Measurements from ENCODE around the gene ALG14. TPM values are rescaled to one million over a fixed set of nuclear protein-coding genes. Genes with fewer than 3 reads are reported as not detected.
A peak's percentile ranks its signal among the peaks of the same experiment; 100 is the strongest.

ALG14 gene
- total and polyA plus RNA-seq, 2 of the 4 experiments (the other 2 are of a cell fraction), result 1.7 to 2.0 TPM

DNA sequence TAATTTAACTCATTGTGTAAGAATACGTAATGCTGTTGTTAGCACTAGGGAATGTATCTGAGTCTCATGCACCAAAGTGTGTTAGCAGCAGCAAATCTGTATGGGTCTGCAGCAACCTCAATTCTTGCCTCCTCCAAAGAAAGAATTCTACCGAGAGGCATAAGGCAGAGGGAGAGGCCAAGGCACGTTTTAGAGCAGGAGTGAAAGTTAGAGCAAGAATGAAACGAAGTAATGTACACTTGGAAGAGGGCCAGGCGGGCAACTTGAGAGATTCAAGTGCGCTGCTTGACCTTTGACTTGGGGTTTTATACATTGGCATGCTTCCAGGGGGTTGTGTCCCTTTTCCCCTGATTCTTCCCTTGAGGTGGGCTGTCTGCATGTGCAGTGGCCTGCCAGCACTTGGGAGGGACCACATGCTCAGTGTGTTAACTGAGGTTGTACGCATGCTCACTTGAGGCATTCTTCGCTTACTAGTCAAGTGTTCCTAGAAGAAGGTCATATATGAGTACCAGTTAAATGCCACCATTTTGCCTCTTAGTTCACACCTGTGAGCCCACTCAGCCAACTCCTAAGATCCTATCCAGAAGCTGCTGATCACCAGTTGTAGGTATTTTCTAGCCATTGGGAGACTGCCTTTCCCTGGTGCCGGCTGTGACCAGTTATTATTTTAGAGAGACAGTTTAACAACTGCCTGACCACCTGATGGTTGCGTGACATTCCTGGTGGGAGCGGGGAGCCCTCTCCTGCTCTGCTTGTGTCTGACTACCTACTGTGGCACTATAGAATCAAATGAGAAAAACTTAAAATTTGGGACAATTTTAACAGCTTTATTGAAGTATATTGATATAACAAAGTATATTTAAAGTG, 143.2 kb downstream of the ALG14 start:
- Histone ChIP-seq H3K4me3 (ENCODE audit: insufficient read depth, low read depth, low read length) (no peak overlapping the region), H3K4me1 (ENCODE audit: control insufficient read depth, insufficient read depth, low read length) (peaks cover 12% of the 10 kb centered on the region), H2BK15ac (ENCODE audit: low read depth, low read length) (no peak overlapping the region), H2AK5ac (ENCODE audit: low read depth, low read length) (peak overlapping the region; percentile 25; the same call in 1 of the 2 replicates), H3K9me1 (ENCODE audit: insufficient read depth, low read length) (0 out of 2 replicates have a peak, but pooled peaks cover 5% of the 10 kb centered on the region), H3K14ac (replicated peaks; ENCODE audit: low read depth, low read length) (peak overlapping the region; percentile 44), H3K9me3 (ENCODE audit: control insufficient read depth, insufficient read depth, low read length) (no peaks in the 10 kb centered on the region), H2AFZ (replicated peaks; ENCODE audit: low read length, poor library complexity) (no peak overlapping the region), H2AK9ac (replicated peaks; ENCODE audit: low read depth, low read length, poor library complexity) (no peak overlapping the region), H2BK20ac (ENCODE audit: low read depth, low read length) (no peak overlapping the region), H3K18ac (ENCODE audit: low read depth, low read length) (no peak overlapping the region), H3K27me3 (ENCODE audit: control insufficient read depth, insufficient read depth, low read length) (no peaks in the 10 kb centered on the region), H4K91ac (ENCODE audit: insufficient read depth, low read depth, low read length) (no peak overlapping the region), H3K4ac (ENCODE audit: low read depth, low read length) (no peak overlapping the region), H3K27ac (ENCODE audit: insufficient read depth, low read length) (no peak overlapping the region), H4K20me1 (ENCODE audit: insufficient read depth, low read length) (peaks cover 13% of the 10 kb centered on the region), H2BK5ac (ENCODE audit: low read depth, low read length, poor library complexity, severe bottlenecking) (no peak overlapping the region), H3K36me3 (ENCODE audit: control insufficient read depth, insufficient read depth, low read length) (no peaks in the 10 kb centered on the region), H3K56ac (ENCODE audit: extremely low read depth, insufficient read depth, low read length) (no peak overlapping the region), H4K8ac (ENCODE audit: low read depth in 2 of 2, low read length in 2 of 2) (peak overlapping the region in 1 of 2 experiments; percentile 26; a peak in 1 of 4 replicates), H2BK120ac (ENCODE audit: low read depth, low read length) (no peak overlapping the region), H3K23ac (ENCODE audit: low read depth, low read length) (no peak overlapping the region), H3K9ac (ENCODE audit: low read depth, low read length) (no peak overlapping the region), H4K5ac (ENCODE audit: low read depth, low read length) (no peak overlapping the region), H3K4me2 (ENCODE audit: low read depth, low read length) (peak overlapping the region; percentile 61), H3K79me1 (ENCODE audit: low read depth in 1 of 2, low read length in 2 of 2) (peaks cover 4 to 33% of the 10 kb centered on the region in 2 experiments; a peak in 2 of 4 replicates)
- ChIA-PET POLR2A (ENCODE audit: unreplicated experiment) (no interaction called here), CTCF (no interaction called here)
- intact Hi-C loops (cut with micrococcal nuclease), result loop anchor here (10.0 kb wide), 1 partner anchor 305 kb away; the partner anchor contains the start of gene RWDD3
- dilution Hi-C loops (cut with HindIII; ENCODE audit: low sequenced_read_pairs, unreplicated experiment), result no loop called here
- in situ Hi-C loops (cut with MboI; ENCODE audit: low sequenced_read_pairs), result no loop called here
- no peak for ATAC-seq (ENCODE audit: low read depth)
- BruUV-seq (replicated peaks), result no TSS peak
- DNase-seq, result no peak
- WGBS, 2 experiments (ENCODE audit: extremely low coverage in 2 of 2, insufficient read length in 1 of 2), result 60% methylated on average over 3 of the region's 11 CpGs; no CpG with 5 or more reads in 1 of the 2 experiments
- TF ChIP-seq, protein P1, sequence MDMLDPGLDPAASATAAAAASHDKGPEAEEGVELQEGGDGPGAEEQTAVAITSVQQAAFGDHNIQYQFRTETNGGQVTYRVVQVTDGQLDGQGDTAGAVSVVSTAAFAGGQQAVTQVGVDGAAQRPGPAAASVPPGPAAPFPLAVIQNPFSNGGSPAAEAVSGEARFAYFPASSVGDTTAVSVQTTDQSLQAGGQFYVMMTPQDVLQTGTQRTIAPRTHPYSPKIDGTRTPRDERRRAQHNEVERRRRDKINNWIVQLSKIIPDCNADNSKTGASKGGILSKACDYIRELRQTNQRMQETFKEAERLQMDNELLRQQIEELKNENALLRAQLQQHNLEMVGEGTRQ (IDR thresholded peaks at IDR 0.05; ENCODE audit: low read depth, low read length), result no peak
- TF ChIP-seq NFE2L2 (IDR thresholded peaks at IDR 0.05; ENCODE audit: low read depth, low read length), result no peak
- no peak for TF ChIP-seq MAZ (IDR thresholded peaks at IDR 0.05; ENCODE audit: borderline replicate concordance, low read depth, low read length)
- no peak for TF ChIP-seq MAFK (IDR thresholded peaks at IDR 0.05; ENCODE audit: low read depth, low read length)
- no peak for TF ChIP-seq POLR2A (IDR thresholded peaks at IDR 0.05; ENCODE audit: low read depth, low read length)
- no peak for TF ChIP-seq RAD21 (IDR thresholded peaks at IDR 0.05; ENCODE audit: low read length)
- TF ChIP-seq CHD1 (IDR thresholded peaks at IDR 0.05; ENCODE audit: low read depth, low read length), result no peak
- no peak for TF ChIP-seq SMC3 (IDR thresholded peaks at IDR 0.05; ENCODE audit: low read depth, low read length)
- no peak for TF ChIP-seq RFX5 (IDR thresholded peaks at IDR 0.05; ENCODE audit: low read depth, low read length)
- no peak for TF ChIP-seq BHLHE40 (IDR thresholded peaks at IDR 0.05; ENCODE audit: low read depth, low read length)
- TF ChIP-seq, protein P2, sequence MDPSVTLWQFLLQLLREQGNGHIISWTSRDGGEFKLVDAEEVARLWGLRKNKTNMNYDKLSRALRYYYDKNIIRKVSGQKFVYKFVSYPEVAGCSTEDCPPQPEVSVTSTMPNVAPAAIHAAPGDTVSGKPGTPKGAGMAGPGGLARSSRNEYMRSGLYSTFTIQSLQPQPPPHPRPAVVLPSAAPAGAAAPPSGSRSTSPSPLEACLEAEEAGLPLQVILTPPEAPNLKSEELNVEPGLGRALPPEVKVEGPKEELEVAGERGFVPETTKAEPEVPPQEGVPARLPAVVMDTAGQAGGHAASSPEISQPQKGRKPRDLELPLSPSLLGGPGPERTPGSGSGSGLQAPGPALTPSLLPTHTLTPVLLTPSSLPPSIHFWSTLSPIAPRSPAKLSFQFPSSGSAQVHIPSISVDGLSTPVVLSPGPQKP (IDR thresholded peaks at IDR 0.05; ENCODE audit: borderline replicate concordance, low read depth, low read length), result no peak
- no peak for TF ChIP-seq CEBPB (IDR thresholded peaks at IDR 0.05; ENCODE audit: low read depth, low read length)
- TF ChIP-seq RCOR1 (IDR thresholded peaks at IDR 0.05; ENCODE audit: insufficient replicate concordance, low read length), result no peak
- no peak for TF ChIP-seq FOS (IDR thresholded peaks at IDR 0.05; ENCODE audit: low read depth, low read length)
- no peak for TF ChIP-seq MXI1 (IDR thresholded peaks at IDR 0.05; ENCODE audit: borderline replicate concordance, low read depth, low read length)
